Measurements from ENCODE around the gene DNMT3A.

DNMT3A gene

DNA sequence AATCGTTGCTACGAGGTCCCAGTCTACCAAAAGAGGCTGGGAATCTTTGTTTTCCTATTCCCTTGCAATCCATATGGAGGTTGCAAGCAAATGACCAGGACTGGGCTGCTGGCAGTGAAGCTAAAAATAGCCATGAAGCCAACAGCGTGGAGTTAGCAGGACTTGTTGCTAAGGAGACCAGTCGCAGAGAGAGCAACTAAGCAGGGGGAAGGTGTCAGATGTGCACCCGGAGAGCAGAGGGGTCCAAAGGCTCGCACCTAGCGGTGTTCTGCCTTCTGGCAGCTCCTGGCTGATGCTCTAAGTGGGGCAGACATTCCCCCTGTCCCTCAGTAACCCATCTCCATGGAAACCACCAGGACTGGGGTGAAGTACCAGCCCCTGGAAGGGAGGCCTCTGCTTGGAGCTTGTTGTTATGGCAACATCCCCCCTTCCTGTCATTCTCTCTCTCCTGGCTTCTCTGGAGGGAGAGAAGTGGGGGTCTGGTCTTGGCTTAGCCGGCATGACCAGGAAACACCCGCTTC, 84.6 kb downstream of the DNMT3A start:
- no peak for DNase-seq (ENCODE audit: low read depth)

DNA sequence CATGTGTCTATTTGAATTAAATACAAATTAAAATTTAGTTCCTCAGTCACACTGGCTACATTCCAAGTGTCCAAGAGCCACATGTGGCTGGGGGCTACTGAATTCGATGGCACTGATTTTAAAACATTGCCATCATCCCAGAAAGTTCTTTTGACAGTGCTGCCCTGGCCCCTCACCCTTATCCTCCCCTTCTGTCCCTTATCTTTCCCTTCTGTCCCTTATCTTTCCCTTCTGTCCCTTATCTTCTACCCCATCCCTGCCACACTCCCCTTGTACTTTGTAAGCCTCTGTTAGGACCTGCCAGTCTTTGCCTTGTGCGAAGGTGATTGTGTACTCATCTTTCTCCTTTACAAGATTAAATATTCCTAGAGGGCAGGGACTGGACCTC, 85.2 kb downstream of the DNMT3A start:
- DNase-seq (ENCODE audit: low read depth), result no peak

DNA sequence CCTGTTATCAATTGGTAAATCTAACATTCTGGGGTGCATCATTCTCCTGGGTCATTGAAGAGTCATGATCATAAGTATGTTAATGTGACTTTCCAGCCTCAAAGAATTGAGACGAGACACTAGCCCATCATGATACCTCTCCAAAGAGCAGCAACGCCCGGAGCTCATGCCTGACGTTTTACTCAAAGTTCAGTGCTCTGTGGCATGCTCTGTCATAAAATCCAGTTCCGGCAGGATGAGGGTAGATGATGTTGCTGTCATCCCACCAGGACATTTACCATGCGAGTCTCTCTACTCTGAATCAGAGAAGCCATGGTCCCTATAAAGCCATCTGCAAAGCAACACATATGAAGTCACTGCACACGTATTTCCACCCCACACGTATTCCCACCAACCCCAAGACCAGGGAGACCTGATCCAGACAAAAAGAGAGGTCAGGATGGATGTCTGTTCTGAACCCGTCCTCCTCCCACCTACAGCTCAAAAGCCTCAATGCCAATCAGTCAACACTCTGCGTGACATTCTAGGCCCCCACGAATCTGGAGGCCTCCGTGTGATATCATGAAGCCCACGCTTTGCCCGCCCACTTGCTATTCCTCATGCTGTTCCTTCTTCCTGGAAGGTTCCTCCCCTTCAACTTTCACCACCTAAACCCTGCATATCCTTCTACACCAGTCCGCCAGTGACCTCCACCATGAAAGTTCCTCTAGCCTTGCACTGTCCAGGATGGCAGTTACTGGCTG, 85.8 kb downstream of the DNMT3A start:
- DNase-seq (ENCODE audit: low read depth), result no peak

DNA sequence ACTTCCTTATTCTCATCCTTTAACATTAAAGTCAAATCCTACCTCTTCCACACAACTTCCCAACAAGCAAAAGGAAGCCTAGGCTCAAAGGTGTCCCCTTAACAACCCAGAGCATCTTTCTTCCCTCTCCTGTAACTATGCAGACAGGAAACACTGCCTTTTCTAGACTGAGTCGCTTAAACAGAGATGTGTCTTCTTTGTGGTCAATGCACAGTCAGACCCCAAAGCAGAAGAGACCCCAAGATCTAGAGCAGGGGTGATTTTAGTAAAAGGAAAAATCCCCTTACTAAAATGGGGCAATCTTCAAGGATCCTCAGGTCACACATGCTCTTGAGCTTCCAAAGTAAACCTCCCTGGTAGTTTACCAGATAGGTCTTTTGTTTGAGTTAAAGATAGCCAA, 86.8 kb downstream of the DNMT3A start:
- DNase-seq (ENCODE audit: low read depth), result no peak

DNA sequence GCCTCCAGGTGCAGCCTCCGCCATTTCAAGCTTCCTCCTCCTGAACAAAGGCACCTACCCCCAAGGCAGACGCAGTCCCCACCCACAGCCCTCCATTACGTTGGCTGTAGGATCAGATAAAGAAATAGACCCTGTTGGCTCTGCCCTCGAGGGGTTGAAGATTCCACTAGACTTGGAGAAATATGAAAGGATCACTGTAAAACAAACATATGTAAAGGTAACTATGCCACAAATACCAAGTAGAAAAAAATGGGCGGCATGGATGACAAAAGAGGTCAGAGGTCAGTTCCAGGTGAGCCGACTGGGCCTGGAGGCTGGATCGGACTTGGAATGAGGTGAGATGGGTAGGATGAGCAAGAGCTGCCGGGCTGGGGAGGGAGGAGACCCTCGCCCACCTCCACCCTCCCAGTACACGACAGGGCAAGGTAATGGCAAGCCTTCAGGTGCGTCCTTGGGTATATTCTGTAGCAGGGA, 88.5 kb downstream of the DNMT3A start:
- no peak for DNase-seq (ENCODE audit: low read depth)

DNA sequence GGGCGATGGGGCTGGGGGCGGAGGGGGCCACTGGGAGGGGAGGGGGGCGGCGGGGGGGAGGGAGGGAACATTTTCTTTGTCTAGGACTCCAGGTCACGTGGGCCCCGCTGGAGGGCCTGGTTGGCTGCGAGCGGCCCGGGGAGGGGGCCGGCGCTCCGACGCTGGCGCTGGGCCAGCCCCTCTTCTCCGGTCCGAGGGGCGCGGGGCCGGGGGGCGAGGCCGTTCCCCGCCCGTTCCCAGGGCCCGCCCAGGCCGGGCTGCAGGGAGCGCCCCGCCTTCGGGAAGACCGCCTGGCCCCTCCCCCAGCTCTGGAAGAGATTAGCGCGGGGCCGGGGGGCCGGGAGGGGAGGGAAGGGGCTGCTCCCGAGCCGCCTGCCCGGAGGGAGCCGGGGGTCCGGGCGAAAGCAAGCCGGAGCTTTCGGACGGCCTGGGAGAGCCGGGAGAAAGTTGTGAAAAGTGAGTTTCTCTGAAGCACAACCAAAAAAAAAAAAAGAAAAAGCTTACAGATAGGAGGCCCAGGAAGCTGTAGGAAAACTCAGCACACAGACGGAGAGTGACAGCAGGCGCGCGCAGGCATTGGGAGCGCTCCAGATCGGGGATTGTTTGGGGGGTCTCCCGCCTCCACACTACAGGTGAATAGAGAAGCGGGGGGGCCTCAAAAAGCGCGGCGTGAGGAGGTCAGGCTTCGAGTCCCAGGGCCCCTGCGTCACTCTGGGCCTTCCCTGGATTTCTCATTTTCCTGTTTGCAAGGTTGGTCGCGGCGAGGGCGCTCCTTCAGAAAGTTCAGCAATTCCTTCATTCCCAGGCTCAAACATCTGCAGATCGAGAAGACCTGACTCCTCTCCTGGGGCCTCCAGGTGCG, 89.2 kb downstream of the DNMT3A start:
- DNase-seq (ENCODE audit: low read depth), result peak; percentile 46

DNA sequence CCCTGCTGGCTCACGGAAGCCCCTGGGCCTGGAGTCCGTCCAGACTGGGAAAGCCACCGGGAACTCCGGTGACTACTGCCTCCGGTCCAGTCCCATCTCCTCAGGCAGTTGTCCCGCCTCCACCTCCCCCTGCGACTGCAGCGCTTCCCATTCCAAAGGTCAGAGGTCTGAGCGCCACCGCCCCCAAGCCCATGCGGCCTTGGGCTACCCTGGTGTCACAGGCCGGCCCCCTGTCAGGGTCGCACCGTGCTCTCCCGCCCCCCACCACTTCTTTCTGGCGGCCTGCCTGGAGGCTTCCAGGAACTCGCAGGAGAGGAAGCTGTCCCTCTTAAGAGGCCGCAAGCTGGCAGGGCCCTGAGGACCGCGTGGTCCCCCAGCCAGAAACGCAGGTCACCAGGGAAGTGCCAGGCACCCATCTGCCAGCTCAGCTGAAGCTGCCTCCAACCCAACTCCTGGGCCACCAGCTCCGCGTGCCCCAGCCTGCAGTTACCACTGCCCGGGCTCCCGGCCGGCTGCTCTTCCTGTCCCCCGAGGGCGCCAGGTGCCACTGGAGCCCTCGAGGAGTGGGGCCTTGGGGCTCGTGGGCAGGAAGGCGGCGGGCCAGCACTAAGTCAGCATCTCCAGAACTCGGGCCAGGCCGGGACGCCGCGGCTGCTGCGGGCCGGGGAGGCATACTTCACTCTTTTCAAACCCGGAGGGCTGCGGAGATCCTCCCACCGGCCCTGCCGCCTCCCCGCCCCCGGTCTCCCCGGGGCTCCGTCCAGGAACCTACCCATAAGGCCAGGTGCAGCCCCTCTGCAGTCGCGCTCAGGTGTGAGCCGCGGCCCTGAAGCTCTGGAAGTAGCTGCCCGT, 90.1 kb downstream of the DNMT3A start:
- peak; percentile 24 for DNase-seq (ENCODE audit: low read depth)

DNA sequence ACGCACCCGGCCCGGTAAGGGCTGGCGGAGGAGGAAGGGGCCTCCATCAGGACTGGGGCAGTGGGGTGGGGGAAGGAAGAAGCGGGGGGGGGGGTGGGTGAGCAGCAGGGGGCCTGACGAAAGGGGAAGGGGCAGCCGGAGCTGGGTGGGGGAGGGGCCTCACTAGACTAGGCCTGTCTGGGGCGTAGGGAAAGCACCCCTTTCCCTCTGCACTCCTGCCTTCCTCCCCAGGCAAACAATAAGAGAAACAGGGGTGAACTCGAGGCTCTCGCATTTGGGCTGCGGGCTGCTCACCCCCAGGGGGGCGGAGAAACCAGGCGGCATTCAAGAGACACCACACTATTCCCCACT, 90.7 kb downstream of the DNMT3A start:
- no peak for DNase-seq (ENCODE audit: low read depth)

DNA sequence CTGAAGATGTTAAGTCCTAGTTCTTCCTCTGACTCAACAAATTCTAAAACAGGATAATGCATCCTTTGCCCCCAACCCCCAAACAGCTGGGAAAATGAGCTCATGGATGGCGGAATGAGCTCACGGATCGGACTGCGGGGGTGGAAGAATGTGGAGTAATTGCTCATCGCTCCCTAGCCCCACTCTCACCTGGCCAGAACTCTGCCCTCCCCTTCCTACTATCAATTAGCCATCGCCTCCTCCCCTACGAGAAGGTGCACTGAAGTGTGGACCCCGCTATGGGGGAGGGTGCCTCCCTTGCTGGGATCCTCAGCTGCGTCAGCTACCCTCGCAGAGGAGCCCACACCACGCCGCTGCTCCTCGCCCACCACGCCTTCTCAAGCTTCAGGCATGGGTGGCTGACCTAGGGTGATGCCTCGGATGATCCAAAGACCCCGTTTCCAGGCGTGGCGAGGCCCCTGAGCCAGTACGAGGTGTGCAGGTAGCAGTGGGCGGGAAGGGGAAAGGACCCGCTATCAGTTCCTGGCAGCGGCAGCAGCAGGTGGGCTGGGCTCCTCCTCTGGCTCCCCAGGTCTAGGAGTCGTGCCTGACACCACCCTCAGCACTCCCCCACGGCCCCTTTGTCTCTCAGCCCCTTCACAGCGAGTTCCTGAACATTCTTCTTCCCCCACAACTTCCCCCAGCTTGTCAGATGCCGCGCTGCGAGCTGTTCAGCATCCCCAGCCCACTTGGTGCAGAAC, 91.2 kb downstream of the DNMT3A start:
- DNase-seq (ENCODE audit: low read depth), result peak; percentile 71

DNA sequence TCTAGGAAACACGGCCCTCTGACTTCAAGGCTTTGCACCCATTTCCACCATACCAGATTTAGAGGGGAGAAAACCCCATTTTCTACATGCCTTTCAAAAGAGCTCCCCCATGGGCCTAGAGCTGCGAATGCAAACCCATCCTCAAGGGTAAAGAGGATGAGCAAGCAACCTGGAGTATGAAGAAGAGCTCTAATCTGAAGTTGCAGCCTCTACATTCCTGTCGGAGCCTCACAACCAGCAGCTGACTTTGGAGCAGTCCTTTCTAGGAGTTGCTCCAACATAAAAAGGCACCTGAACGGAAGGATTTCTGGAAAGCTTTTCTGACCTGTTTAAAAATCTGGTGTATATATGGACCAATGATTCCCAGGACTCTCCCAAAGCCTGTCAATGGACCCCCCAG, 91.9 kb downstream of the DNMT3A start:
- DNase-seq (ENCODE audit: low read depth), result no peak

DNA sequence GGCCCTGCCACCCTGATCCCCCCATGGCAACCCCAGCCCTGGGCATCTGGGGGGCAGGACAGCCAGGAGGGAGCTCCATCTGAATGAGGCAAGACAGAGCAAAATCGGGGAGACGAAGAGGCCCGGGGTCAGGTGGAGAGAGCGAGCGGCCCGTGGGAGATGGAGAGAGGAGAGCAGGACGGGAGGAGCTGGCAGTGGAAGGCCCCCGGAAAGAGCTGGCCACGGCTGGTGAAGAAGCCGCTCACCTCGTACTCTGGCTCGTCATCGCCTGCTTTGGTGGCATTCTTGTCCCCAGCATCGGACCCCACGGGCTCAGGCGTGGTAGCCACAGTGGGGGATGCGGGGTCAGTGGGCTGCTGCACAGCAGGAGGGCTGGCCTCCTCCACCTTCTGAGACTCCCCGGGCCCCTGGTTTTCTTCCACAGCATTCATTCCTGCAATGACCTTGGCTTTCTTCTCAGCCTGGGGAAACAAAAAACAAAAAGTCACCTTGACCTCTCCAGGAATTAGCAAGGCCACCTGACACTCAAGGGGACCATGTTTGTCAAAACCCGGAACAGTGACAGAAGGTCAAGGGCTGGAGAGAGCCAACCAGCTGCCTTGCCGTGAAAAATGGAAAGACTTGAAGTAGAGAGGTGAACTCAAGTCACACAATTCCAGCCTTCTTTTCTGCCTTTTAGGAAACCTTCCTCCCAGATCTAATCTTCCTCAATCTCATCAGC, 93.8 kb downstream of the DNMT3A start:
- DNase-seq (ENCODE audit: low read depth), result no peak

DNA sequence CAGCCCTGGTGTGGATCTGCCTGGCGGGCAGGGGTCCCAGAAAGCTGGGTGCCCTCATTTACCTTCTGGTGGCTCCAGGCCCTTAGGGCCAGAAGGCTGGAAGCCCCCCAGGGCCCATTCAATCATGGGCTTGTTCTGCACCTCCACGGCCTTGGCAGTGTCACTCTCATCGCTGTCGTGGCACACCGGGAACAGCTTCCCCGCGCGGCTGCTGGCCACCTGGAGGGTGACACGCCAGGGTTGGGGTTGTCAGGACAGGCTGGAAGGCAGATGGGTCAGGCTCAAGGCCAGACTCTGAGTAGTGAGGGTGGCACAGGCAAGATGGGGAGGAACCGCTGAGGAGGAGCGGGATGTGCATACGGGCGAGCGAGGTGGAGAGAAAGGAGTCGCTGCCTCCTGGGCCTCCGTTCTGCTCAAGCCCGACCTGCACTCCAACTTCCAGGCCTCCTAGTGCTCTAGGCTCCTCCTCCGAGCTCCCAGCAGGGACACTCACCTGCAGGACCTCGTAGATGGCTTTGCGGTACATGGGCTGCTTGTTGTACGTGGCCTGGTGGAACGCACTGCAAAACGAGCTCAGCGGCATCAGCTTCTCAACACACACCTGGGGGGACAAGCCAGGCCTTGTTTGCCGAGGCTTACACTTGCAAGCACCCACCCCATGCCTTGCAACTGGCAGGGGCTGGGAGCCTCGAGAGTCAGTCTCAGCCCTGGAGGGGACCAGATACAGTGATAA, 95.0 kb downstream of the DNMT3A start:
- DNase-seq (ENCODE audit: low read depth), result no peak

DNA sequence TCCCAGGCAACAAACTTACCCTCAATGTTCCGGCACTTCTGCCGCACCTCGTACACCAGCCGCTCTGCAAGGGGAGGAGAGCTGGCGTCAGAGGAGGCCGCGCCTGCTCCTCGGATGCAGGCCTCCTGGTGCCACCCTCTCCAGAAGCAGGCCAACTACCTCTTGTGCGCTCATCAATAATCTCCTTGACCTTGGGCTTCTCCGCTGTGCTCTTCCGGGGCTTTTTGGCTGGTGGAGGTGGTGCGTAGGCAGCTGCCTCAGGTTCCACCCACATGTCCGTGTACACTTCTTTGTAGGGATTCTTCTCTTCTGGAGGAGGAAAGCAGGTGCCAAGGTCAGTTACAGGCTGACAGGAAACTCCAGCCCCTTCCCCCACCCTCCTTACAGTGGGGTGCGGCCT, 95.7 kb downstream of the DNMT3A start:
- DNase-seq (ENCODE audit: low read depth), result no peak

DNA sequence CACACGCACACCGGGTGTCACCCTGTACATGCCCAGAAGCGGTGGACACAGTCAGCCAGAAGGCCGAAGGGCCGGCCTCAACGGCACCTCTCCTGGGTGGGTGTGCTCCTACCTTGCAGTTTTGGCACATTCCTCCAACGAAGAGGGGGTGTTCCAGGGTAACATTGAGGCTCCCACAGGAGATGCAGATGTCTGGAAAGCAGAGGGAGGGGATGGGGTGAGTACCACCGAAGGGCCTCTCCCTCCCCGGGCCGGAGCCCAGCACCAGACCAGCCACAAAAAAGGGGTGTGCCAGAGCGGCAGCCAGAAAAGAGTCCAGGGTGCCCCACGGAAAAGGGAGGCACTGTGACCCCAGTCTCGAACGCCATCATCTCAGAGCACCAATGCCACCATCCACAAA, 96.6 kb downstream of the DNMT3A start:
- no peak for DNase-seq (ENCODE audit: low read depth)

DNA sequence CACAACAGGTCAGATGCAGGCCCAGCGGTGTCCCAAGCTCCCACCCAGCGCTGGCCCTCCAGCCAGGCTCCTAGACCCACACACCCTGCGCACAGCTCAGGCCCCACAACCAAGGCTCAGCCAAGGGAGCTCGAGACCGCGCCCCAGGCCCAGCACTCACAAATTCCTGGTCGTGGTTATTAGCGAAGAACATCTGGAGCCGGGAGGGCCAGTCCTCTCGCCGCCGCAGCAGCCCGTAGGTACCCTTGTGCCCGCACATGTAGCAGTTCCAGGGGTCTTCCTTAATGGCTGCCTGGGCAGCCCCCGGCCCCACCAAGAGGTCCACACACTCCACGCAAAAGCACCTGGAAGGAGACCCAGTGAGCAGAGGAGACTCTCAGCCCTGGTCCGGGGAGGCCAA, 97.7 kb downstream of the DNMT3A start:
- DNase-seq (ENCODE audit: low read depth), result no peak

DNA sequence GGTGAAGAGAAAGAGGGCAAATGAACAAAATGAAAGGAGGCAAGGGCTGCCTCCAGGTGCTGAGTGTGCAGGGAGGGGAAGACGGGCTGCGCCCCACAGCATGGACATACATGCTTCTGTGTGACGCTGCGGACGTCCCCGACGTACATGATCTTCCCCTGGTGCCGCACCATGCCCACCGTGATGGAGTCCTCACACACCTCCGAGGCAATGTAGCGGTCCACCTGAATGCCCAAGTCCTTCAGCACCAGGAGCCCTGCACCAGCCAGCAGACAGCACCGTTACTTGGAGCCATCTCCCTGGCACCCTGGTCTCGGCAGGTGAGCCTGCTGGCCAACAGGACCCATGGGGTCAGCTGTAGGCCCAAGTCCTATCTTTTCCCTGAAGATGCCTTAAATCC, 100.3 kb downstream of the DNMT3A start:
- no peak for DNase-seq (ENCODE audit: low read depth)

DNA sequence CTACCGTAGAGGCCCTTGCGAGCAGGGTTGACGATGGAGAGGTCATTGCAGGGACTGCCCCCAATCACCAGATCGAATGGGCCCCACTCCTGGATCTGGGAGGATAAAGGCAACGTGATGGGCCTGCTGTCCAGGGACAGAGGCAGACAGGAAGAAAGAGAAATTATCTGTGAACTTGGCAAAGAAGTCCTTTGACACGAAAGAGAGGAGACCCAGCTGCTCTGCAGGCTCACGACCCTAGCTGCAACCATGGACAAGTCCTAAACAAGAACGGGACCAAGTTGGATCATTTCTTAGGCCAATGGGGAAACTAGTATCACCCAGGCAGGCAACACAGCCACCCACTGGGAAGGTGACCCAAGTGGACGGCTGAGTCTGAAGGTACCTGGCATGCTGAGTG, 101.1 kb downstream of the DNMT3A start:
- DNase-seq (ENCODE audit: low read depth), result no peak

DNA sequence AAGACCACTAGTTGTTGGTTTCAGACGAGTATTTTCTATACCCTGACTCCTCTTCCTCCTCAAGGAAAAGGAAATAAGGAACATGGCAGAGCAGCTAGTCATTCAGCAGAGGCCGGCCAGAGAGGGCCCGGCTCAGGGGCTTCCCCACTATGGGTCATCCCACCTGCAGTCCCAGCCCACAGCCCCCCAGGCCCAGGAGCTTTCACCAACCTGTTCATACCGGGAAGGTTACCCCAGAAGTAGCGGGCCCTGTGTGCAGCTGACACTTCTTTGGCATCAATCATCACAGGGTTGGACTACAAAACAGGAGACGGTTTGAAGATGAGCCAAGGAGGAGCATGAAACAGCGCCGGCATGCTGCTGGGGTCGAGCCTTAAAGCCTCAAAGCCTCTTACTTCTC, 102.8 kb downstream of the DNMT3A start:
- DNase-seq (ENCODE audit: low read depth), result no peak

DNA sequence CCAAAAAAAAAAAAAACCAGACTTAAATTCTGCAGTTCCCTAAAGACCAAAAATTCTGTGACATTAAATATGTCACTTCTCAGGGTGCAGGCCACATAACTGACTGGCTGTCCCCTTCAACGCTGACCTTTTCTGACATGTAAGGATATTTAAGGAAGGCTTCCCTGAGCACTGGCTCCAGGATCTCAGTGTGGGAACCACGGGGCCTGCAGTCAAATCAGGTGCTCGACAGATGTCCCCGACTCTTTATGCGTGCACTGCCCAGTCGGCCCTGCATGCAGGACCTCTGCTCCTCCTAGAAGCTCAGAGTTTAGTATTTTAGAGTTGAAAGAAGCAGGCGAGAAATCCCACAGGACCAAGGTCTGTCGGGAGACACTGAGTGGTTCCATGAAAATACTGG, 104.0 kb downstream of the DNMT3A start:
- DNase-seq (ENCODE audit: low read depth), result no peak

DNA sequence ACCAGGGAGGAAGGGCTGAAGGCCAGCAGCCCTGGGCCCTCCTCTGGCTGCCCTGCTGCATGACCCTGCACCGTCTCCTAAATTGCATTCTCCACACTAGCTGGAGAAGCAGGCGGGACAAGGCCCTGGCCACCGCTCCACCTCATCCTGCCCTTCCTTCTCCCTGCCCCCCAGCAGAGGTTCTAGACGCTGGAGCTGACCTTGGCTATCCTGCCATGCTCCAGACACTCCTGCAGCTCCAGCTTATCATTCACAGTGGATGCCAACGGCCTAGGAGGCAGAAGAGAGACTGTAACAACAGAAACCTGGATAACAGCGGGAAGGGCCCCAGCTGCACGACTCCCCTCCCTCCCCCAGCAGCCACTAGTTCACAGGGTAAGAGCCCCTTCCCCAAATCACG, 105.0 kb downstream of the DNMT3A start:
- DNase-seq (ENCODE audit: low read depth), result no peak

All from ELR (cell line).